Breast epithelium (tissue), 4 donors: Measurements from ENCODE around the gene DNHD1. TPM values are rescaled to one million over a fixed set of nuclear protein-coding genes. Genes with fewer than 3 reads are reported as not detected.

Experiments used
- DNase-seq, 2 donors: peaks; one replicate each; pipeline ENCODE4 v3.0.0-alpha.2; 2019; ENCODE audit warnings: low spot score in 2 of 2
- H3K27ac ChIP-seq, 2 donors: fragments of 200-600 bp; sonication (generic) in 1 of 2; one replicate each; pipeline ENCODE4 v1.5.1; 2016 to 2019; ENCODE audit warnings: mild to moderate bottlenecking in 1 of 2
- H3K27me3 ChIP-seq, 2 donors: fragments of 200-600 bp; sonication (generic) in 1 of 2; one replicate each; pipeline versions ENCODE4 v1.5.1 to v1.6.0; 2017 to 2019; ENCODE audit warnings: control low read depth in 1 of 2, mild to moderate bottlenecking in 1 of 2
- H3K36me3 ChIP-seq: fragments of 200-600 bp; one replicate; pipeline ENCODE4 v1.5.1; 2019
- H3K4me1 ChIP-seq, 2 donors: fragments of 200-600 bp; sonication (generic); one replicate each; pipeline ENCODE4 v1.5.1; 2016 to 2019; ENCODE audit warnings: control low read depth in 1 of 2
- H3K4me3 ChIP-seq, 3 donors: fragments of 200-600 bp; sonication (generic); 1 replicate in 2 of 3; 2 replicates in 1 of 3; pipeline ENCODE4 v1.5.1; 2016 to 2019; ENCODE audit warnings: mild to moderate bottlenecking in 3 of 3, moderate library complexity in 2 of 3
- H3K9me3 ChIP-seq, 2 donors: fragments of 200-600 bp; sonication (generic) in 1 of 2; one replicate each; pipeline ENCODE4 v1.5.1; 2016 to 2019; ENCODE audit warnings: control low read depth in 1 of 2
- POLR2A ChIP-seq: fragments of 450-650 bp; IDR thresholded peaks from one replicate; pipeline ENCODE4 v1.6.1; 2016; ENCODE audit warnings: antibody characterized with exemption, mild to moderate bottlenecking, moderate library complexity
- POLR2AphosphoS5 ChIP-seq, 3 donors: sonication (generic); formaldehyde crosslinking; IDR thresholded peaks; one replicate each; pipeline ENCODE4 v1.6.1; 2017; ENCODE audit warnings: antibody characterized with exemption in 3 of 3
- intact Hi-C: fragments of 100-400 bp; cut with DNase I; formaldehyde crosslinking; loops from one replicate; pipeline ENCODE4 v1.15.1; 2023; ENCODE audit warnings: low total_unique reads
- total RNA-seq, 3 donors: library from RNA; depleted of rRNA; stranded (reverse); fragments of >200 nt; gene quantifications; one replicate each; pipeline ENCODE4 v1.1.0, GENCODE V29; 2016
- TF ChIP-seq, protein P1 (sequence below), 3 donors: fragments of 450-650 bp; IDR thresholded peaks; one replicate each; pipeline ENCODE4 v1.5.1; 2016 to 2017; ENCODE audit warnings: antibody characterized with exemption in 3 of 3, mild to moderate bottlenecking in 3 of 3, moderate library complexity in 3 of 3

The DNHD1 gene
- total RNA-seq, 3 donors from 2014 or later: 12.3 to 21.6 (median 14.9) TPM

DNA sequence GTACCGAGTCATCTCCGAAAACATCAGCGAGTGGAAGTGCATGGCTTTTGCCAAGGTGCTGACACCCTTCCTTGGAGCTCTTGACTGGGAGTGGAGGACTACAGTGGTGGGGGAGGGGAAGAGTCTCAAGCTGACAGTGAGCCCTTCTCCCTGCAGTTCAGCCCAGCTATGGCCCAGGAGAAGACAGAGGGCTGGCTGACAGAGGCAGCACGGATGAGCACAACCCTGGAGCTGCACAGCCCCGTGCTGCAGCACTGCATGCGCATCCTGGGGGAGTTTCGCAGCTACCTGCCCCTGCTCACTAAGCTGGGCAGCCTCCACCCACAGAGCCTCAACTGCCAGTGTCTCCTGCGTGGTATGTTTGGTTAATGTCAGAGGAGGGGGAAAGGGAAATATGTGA is 41.4 kb downstream of the DNHD1 start:
- DNase-seq: no peak
- Histone ChIP-seq H3K4me3 (no peak overlapping the region), H3K9me3 (no peaks in the 10 kb centered on the region), H3K4me1 (no peaks in the 10 kb centered on the region), H3K36me3 (no peaks in the 10 kb centered on the region), H3K27me3 (no peaks in the 10 kb centered on the region), H3K27ac (no peak overlapping the region)
- no peak for TF ChIP-seq POLR2A
- no peak for TF ChIP-seq POLR2AphosphoS5 (IDR thresholded peaks at IDR 0.05)
- TF ChIP-seq, protein P1, sequence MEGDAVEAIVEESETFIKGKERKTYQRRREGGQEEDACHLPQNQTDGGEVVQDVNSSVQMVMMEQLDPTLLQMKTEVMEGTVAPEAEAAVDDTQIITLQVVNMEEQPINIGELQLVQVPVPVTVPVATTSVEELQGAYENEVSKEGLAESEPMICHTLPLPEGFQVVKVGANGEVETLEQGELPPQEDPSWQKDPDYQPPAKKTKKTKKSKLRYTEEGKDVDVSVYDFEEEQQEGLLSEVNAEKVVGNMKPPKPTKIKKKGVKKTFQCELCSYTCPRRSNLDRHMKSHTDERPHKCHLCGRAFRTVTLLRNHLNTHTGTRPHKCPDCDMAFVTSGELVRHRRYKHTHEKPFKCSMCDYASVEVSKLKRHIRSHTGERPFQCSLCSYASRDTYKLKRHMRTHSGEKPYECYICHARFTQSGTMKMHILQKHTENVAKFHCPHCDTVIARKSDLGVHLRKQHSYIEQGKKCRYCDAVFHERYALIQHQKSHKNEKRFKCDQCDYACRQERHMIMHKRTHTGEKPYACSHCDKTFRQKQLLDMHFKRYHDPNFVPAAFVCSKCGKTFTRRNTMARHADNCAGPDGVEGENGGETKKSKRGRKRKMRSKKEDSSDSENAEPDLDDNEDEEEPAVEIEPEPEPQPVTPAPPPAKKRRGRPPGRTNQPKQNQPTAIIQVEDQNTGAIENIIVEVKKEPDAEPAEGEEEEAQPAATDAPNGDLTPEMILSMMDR (IDR thresholded peaks at IDR 0.05): no peak
- intact Hi-C loops: no loop called here

DNA sequence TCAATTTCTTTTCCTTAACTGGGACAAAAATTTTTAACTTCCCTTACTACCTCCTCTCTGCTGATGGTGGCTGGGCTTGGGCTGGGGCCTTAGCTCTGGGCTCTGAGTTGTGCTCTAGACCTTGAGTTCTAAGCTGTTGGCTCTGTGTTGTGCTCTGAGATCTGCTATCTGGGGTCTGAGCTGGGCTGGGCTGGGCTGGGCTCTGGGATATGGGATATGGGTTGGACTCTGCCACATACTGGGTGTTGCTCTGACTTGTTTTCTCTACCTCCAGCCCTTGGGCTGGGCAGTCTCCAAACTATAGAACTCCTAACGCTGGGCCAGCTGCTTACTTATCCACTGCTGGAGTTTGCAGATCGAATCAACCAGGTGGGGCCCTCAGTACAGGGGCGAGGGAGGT is 41.9 kb downstream of the DNHD1 start:
- intact Hi-C loops: no loop called here

DNA sequence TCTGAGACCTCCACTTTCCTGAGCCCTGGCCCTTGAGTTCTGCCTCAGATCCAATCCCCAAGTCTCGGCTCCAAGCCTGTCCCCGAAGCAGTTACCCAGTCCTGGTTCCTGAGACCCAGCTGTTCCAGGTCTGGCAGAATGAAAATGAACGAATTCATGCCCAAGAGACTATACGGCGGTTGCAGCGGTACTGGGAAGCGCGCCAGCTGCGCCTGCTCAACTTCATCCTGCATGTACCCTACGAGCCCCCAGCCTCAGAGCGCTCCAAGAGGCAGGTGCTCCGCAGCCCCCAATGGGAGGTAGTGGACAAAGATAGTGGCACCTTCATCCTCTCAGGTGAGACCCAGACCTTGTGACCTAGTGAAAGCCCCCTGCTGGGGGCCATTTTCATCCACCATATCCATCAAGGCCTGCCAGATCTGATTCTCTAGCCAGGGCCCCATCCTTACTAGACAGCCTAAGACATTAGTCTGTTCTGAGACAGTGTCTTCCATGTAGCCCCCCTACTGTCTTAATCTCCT is 42.7 kb downstream of the DNHD1 start:
- Histone ChIP-seq H3K27ac (no peak overlapping the region), H3K4me1 (no peaks in the 10 kb centered on the region), H3K4me3 (no peak overlapping the region), H3K36me3 (no peaks in the 10 kb centered on the region), H3K27me3 (no peaks in the 10 kb centered on the region), H3K9me3 (no peaks in the 10 kb centered on the region)
- no peak for TF ChIP-seq POLR2AphosphoS5 (IDR thresholded peaks at IDR 0.05)
- TF ChIP-seq, protein P1 (IDR thresholded peaks at IDR 0.05): no peak
- no peak for TF ChIP-seq POLR2A
- no peak for DNase-seq
- intact Hi-C loops: no loop called here

More for the DNA sequence above, 41.9 kb downstream of the DNHD1 start:
- no peak overlapping the region for H3K27ac ChIP-seq
- no peak for DNase-seq
- H3K9me3 ChIP-seq: no peaks in the 10 kb centered on the region
- no peak for TF ChIP-seq POLR2A
- no peak for TF ChIP-seq POLR2AphosphoS5 (IDR thresholded peaks at IDR 0.05)
- TF ChIP-seq, protein P1 (IDR thresholded peaks at IDR 0.05): no peak
- H3K27me3 ChIP-seq: no peaks in the 10 kb centered on the region
- H3K36me3 ChIP-seq: no peaks in the 10 kb centered on the region
- no peaks in the 10 kb centered on the region for H3K4me1 ChIP-seq
- H3K4me3 ChIP-seq: no peak overlapping the region

DNA sequence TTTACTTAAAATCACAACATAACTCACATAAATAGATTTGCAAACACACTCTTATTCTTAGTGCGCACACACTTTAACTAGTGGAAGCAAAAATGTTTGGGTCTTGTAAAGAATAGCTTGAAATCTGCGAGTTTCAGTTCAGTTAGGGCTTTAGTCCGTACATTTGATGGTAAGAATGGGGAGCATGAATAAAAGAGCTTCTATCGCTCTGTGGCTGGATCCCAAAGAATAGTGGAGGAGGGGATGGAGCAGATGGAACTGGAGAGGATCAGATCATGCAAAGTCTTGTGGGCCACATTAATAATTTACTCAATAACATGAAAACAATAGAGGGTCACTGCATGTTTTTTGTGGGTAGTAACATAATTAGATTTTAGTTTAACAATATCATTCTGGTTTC is 44.3 kb downstream of the DNHD1 start:
- Histone ChIP-seq H3K9me3 (no peaks in the 10 kb centered on the region), H3K27me3 (no peaks in the 10 kb centered on the region), H3K27ac (no peak overlapping the region), H3K36me3 (no peaks in the 10 kb centered on the region), H3K4me3 (no peak overlapping the region), H3K4me1 (no peaks in the 10 kb centered on the region)
- intact Hi-C loops: no loop called here
- DNase-seq: no peak
- TF ChIP-seq POLR2AphosphoS5 (IDR thresholded peaks at IDR 0.05) (no peak), POLR2A (no peak)
- TF ChIP-seq, protein P1 (IDR thresholded peaks at IDR 0.05): no peak

DNA sequence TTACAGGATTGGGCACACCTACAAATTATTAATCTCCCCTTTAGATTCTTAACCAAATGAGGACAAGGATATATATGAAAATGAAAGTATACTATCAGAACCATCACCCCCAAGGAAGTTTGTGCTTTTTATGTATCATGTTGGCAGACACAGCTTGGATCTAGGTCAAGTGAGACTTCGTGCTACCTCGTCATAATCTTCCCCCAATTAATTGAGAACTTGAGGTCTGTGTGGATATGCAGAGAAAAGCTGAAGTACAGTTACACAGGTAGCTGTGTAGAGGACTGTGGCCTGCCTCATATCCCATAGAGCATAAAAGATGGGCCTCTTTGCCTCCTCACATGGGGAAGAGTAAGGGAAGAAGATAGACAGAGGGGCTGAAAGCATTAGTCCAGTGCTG is 45.6 kb downstream of the DNHD1 start:
- no peak for DNase-seq
- Histone ChIP-seq H3K4me3 (no peak overlapping the region), H3K4me1 (no peaks in the 10 kb centered on the region), H3K27me3 (no peaks in the 10 kb centered on the region), H3K36me3 (no peaks in the 10 kb centered on the region), H3K27ac (no peak overlapping the region), H3K9me3 (no peaks in the 10 kb centered on the region)
- TF ChIP-seq POLR2AphosphoS5 (IDR thresholded peaks at IDR 0.05): no peak
- no peak for TF ChIP-seq POLR2A
- TF ChIP-seq, protein P1 (IDR thresholded peaks at IDR 0.05): no peak
- intact Hi-C loops: no loop called here
